HepG2 (cell line): ENCODE results near the gene SOX9. TPM values are rescaled to one million over a fixed set of nuclear protein-coding genes. Genes with fewer than 3 reads are reported as not detected.
A peak's percentile ranks its signal among the peaks of the same experiment; 100 is the strongest.

Source experiments
- AGO1 ChIP-seq: fragments of 200-400 bp; formaldehyde crosslinking; IDR thresholded peaks from 2 replicates; pipeline ENCODE4 v1.6.1; 2017; ENCODE audit warnings: mild to moderate bottlenecking, low read depth, low read length, moderate library complexity; ENCODE audit not compliant: poor library complexity, severe bottlenecking
- ATF1 ChIP-seq: IDR thresholded peaks from 2 replicates; pipeline ENCODE4 v1.6.1; 2016; ENCODE audit warnings: mild to moderate bottlenecking, control low read depth
- EHMT2 ChIP-seq: fragments of 200-600 bp; sonication (generic); IDR thresholded peaks from 2 replicates; pipeline ENCODE4 v1.7.0; 2017; ENCODE audit warnings: antibody characterized with exemption, low read depth, low read length, borderline replicate concordance
- FOSL2 ChIP-seq: sonication (generic); formaldehyde crosslinking; IDR thresholded peaks from 2 replicates; pipeline ENCODE4 v1.4.0; 2020; ENCODE audit warnings: missing genetic modification reagents
- KLF9 ChIP-seq: IDR thresholded peaks from 2 replicates; pipeline ENCODE4 v1.6.1; 2016; ENCODE audit warnings: low read depth
- MAFF ChIP-seq: IDR thresholded peaks from 2 replicates; pipeline ENCODE4 v1.6.1; 2011; ENCODE audit warnings: low read depth, low read length, improper control_type of control experiment
- MED1 ChIP-seq: sonication (generic); formaldehyde crosslinking; IDR thresholded peaks from 2 replicates; pipeline ENCODE4 v1.4.0; 2020; ENCODE audit warnings: missing genetic modification reagents
- MEIS2 ChIP-seq: sonication (generic); formaldehyde crosslinking; IDR thresholded peaks from 2 replicates; pipeline ENCODE4 v1.9.0; 2021; ENCODE audit warnings: mild to moderate bottlenecking, missing genetic modification reagents
- NAIF1 ChIP-seq: sonication (generic); formaldehyde crosslinking; IDR thresholded peaks from 2 replicates; pipeline ENCODE4 v1.5.0; 2020; ENCODE audit warnings: mild to moderate bottlenecking, missing genetic modification reagents, borderline replicate concordance
- NFKBIZ ChIP-seq: IDR thresholded peaks from 2 replicates; pipeline ENCODE4 v1.6.1; 2018; ENCODE audit warnings: missing genetic modification reagents, missing compliant biosample characterization
- PTBP1 ChIP-seq: fragments of 200-400 bp; formaldehyde crosslinking; IDR thresholded peaks from 2 replicates; pipeline ENCODE4 v1.6.1; 2018; ENCODE audit warnings: low read length, low read depth; ENCODE audit not compliant: poor library complexity, severe bottlenecking
- RARA ChIP-seq: IDR thresholded peaks from 2 replicates; pipeline ENCODE4 v1.6.1; 2016; ENCODE audit warnings: missing genetic modification reagents, missing compliant biosample characterization
- RARG ChIP-seq: sonication (generic); formaldehyde crosslinking; IDR thresholded peaks from 2 replicates; pipeline ENCODE4 v1.4.0; 2020; ENCODE audit warnings: low read depth, mild to moderate bottlenecking, missing genetic modification reagents
- REXO4 ChIP-seq: sonication (generic); formaldehyde crosslinking; IDR thresholded peaks from 2 replicates; pipeline ENCODE4 v1.8.0; 2022; ENCODE audit warnings: missing genetic modification reagents, mild to moderate bottlenecking, borderline replicate concordance
- TGIF2 ChIP-seq: IDR thresholded peaks from 2 replicates; pipeline ENCODE4 v1.6.1; 2016; ENCODE audit warnings: control low read depth, missing compliant biosample characterization
- ZNF275 ChIP-seq: sonication (generic); formaldehyde crosslinking; IDR thresholded peaks from 2 replicates; pipeline ENCODE4 v1.8.0; 2022; ENCODE audit warnings: missing genetic modification reagents, mild to moderate bottlenecking, inconsistent platforms, borderline replicate concordance
- ZNF713 ChIP-seq: sonication (generic); formaldehyde crosslinking; IDR thresholded peaks from 2 replicates; pipeline ENCODE4 v1.4.0; 2020; ENCODE audit warnings: mild to moderate bottlenecking, missing genetic modification reagents
- ZNF883 ChIP-seq: sonication (generic); formaldehyde crosslinking; IDR thresholded peaks from 2 replicates; pipeline ENCODE4 v1.5.1; 2020; ENCODE audit warnings: mild to moderate bottlenecking, missing genetic modification reagents; ENCODE audit errors: not compliant biosample characterization
- polyA plus RNA-seq, 8 experiments: library from polyadenylated mRNA; depleted of rRNA in 3 of 8; stranded (reverse) in 7 of 8; unstranded in 1 of 8; fragments of >200 nt; fragmentation: Illumina TruSeq in 4 of 8; extraction: Trizol in 4 of 8; gene quantifications; 2 replicates each; pipeline versions ENCODE4 v1.2.1 to v1.2.3, GENCODE V29; 2011 to 2016; ENCODE audit warnings: low read depth in 4 of 8, missing spikeins in 1 of 8, mixed read lengths in 1 of 8; ENCODE audit not compliant: insufficient read depth in 1 of 8
- total RNA-seq, 5 experiments: library from RNA; depleted of rRNA; stranded (reverse); fragments of >200 nt; fragmentation: Illumina TruSeq; extraction: Trizol; gene quantifications; 2 replicates each; pipeline ENCODE4 v1.2.3, GENCODE V29; 2016; ENCODE audit warnings: low read depth in 1 of 5
- TF ChIP-seq, protein P1 (sequence below): IDR thresholded peaks from 2 replicates; pipeline ENCODE4 v1.6.1; 2016; ENCODE audit warnings: mild to moderate bottlenecking
- TF ChIP-seq, protein P2 (sequence below): sonication (generic); formaldehyde crosslinking; IDR thresholded peaks from 2 replicates; pipeline ENCODE4 v1.9.0; 2021; ENCODE audit warnings: missing genetic modification reagents, borderline replicate concordance
- TF ChIP-seq, protein P3 (sequence below): sonication (generic); formaldehyde crosslinking; IDR thresholded peaks from 2 replicates; pipeline ENCODE4 v1.4.0; 2020; ENCODE audit warnings: missing genetic modification reagents, borderline replicate concordance

The SOX9 gene
- total and polyA plus RNA-seq, 2 of the 13 experiments (the other 11 are each of a cell fraction or from before 2014, with no cell fraction given): 16.1 to 27.6 TPM

DNA sequence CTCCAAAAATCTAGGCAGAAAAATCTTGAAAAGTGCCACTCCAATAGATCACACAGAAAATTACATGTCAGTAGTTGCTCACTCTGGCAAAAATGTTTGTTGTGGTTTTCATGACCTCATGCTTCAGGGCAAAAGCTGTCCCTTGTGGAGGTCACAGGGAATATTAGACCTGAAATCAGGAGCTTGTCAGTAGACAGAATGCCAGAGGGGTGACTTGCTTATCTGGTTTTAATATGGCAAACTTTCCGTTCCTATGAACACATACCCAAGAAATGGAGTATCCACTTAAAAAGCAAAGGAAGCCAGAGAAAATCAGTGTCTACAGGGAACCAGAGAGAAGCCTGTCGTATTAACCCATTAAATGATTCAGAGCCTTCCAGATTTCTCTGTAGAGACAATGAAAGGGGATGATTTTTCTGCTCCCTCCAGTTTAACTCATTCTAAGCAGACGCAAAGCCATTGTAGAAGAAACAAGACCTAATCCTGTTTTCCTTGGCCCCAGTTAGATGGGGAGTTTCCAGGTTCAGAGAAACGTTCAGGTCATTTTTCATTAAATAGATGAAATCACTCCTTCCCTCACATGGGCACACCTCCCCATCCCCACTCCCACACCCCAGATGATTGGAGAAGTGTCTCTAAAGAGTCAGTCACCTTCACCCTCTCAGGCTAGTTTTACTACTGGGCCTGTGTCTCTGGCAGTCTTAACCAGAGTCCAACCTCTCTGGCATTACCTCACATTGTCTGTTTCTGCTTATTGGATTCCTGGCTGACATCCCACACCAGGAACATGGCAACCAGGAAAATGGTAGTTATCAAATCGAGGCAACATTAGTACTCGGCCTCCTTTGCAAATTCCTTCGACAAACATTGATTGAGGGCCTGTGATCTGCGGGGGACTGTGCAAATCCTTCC is 6.0 kb downstream of the SOX9 start (continued):
- TF ChIP-seq REXO4 (CRISPR knock-in tag) (no peak), NAIF1 (CRISPR knock-in tag) (no peak), RARA (peak; percentile 97), MAFF (peak; percentile 71), MED1 (CRISPR knock-in tag) (peak; percentile 73), MEIS2 (CRISPR knock-in tag) (peak; percentile 48; the same call in 1 of the 2 replicates), ZNF713 (CRISPR knock-in tag) (no peak), EHMT2 (peak; percentile 4; the same call in 1 of the 2 replicates), RARG (CRISPR knock-in tag) (no peak), NFKBIZ (CRISPR knock-in tag) (no peak; the same call in 1 of the 2 replicates), TGIF2 (CRISPR knock-in tag) (0 out of 2 replicates have a peak, but pooled peaks have one; percentile 55), PTBP1 (no peak), ZNF275 (no peak; the same call in 1 of the 2 replicates), ZNF883 (CRISPR knock-in tag) (no peak), ATF1 (CRISPR knock-in tag) (0 out of 2 replicates have a peak, but pooled peaks have one; percentile 11), FOSL2 (CRISPR knock-in tag) (peak; percentile 85), KLF9 (CRISPR knock-in tag) (0 out of 2 replicates have a peak, but pooled peaks have one; percentile 53), AGO1 (peak; percentile 99)
- TF ChIP-seq, protein P1, sequence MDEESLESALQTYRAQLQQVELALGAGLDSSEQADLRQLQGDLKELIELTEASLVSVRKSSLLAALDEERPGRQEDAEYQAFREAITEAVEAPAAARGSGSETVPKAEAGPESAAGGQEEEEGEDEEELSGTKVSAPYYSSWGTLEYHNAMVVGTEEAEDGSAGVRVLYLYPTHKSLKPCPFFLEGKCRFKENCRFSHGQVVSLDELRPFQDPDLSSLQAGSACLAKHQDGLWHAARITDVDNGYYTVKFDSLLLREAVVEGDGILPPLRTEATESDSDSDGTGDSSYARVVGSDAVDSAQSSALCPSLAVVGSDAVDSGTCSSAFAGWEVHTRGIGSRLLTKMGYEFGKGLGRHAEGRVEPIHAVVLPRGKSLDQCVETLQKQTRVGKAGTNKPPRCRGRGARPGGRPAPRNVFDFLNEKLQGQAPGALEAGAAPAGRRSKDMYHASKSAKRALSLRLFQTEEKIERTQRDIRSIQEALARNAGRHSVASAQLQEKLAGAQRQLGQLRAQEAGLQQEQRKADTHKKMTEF (CRISPR knock-in tag): peak; percentile 77
- TF ChIP-seq, protein P2, sequence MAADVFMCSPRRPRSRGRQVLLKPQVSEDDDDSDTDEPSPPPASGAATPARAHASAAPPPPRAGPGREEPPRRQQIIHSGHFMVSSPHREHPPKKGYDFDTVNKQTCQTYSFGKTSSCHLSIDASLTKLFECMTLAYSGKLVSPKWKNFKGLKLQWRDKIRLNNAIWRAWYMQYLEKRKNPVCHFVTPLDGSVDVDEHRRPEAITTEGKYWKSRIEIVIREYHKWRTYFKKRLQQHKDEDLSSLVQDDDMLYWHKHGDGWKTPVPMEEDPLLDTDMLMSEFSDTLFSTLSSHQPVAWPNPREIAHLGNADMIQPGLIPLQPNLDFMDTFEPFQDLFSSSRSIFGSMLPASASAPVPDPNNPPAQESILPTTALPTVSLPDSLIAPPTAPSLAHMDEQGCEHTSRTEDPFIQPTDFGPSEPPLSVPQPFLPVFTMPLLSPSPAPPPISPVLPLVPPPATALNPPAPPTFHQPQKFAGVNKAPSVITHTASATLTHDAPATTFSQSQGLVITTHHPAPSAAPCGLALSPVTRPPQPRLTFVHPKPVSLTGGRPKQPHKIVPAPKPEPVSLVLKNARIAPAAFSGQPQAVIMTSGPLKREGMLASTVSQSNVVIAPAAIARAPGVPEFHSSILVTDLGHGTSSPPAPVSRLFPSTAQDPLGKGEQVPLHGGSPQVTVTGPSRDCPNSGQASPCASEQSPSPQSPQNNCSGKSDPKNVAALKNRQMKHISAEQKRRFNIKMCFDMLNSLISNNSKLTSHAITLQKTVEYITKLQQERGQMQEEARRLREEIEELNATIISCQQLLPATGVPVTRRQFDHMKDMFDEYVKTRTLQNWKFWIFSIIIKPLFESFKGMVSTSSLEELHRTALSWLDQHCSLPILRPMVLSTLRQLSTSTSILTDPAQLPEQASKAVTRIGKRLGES (CRISPR knock-in tag): no peak
- TF ChIP-seq, protein P3, sequence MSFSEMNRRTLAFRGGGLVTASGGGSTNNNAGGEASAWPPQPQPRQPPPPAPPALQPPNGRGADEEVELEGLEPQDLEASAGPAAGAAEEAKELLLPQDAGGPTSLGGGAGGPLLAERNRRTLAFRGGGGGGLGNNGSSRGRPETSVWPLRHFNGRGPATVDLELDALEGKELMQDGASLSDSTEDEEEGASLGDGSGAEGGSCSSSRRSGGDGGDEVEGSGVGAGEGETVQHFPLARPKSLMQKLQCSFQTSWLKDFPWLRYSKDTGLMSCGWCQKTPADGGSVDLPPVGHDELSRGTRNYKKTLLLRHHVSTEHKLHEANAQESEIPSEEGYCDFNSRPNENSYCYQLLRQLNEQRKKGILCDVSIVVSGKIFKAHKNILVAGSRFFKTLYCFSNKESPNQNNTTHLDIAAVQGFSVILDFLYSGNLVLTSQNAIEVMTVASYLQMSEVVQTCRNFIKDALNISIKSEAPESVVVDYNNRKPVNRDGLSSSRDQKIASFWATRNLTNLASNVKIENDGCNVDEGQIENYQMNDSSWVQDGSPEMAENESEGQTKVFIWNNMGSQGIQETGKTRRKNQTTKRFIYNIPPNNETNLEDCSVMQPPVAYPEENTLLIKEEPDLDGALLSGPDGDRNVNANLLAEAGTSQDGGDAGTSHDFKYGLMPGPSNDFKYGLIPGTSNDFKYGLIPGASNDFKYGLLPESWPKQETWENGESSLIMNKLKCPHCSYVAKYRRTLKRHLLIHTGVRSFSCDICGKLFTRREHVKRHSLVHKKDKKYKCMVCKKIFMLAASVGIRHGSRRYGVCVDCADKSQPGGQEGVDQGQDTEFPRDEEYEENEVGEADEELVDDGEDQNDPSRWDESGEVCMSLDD: no peak; the same call in 1 of the 2 replicates
